HepG2 (cell line): ENCODE results near the gene ABHD4. TPM values are rescaled to one million over a fixed set of nuclear protein-coding genes. Genes with fewer than 3 reads are reported as not detected.
A peak's percentile ranks its signal among the peaks of the same experiment; 100 is the strongest.

Experiments
- AGO2 ChIP-seq: fragments of 200-400 bp; formaldehyde crosslinking; optimal IDR thresholded peaks from 2 replicates; pipeline ENCODE3; 2017; ENCODE audit warnings: mild to moderate bottlenecking, low read depth, low read length, moderate library complexity
- FOXP1 ChIP-seq, 2 experiments: fragments of 450-650 bp in 1 of 2; IDR thresholded peaks; 2 replicates each; pipeline ENCODE4 v1.6.1; 2017 to 2018; ENCODE audit warnings: antibody characterized with exemption in 1 of 2
- IKZF1 ChIP-seq: fragments of 450-650 bp; IDR thresholded peaks from 2 replicates; pipeline ENCODE4 v1.7.1; 2016
- MXD3 ChIP-seq: IDR thresholded peaks from 2 replicates; pipeline ENCODE4 v1.6.1; 2016; ENCODE audit warnings: mild to moderate bottlenecking, missing biosample characterization, missing genetic modification reagents
- NAIF1 ChIP-seq: sonication (generic); formaldehyde crosslinking; IDR thresholded peaks from 2 replicates; pipeline ENCODE4 v1.5.0; 2020; ENCODE audit warnings: mild to moderate bottlenecking, missing genetic modification reagents, borderline replicate concordance
- NCOR1 ChIP-seq: fragments of 200-600 bp; sonication (generic); IDR thresholded peaks from 2 replicates; pipeline ENCODE4 v1.7.0; 2017; ENCODE audit warnings: antibody characterized with exemption, low read length, borderline replicate concordance
- NRL ChIP-seq: sonication (generic); formaldehyde crosslinking; IDR thresholded peaks from 2 replicates; pipeline ENCODE4 v1.5.0; 2020; ENCODE audit warnings: missing genetic modification reagents, mild to moderate bottlenecking, moderate library complexity, borderline replicate concordance
- SALL1 ChIP-seq: sonication (generic); formaldehyde crosslinking; IDR thresholded peaks from 2 replicates; pipeline ENCODE4 v1.8.0; 2022; ENCODE audit warnings: mild to moderate bottlenecking, missing genetic modification reagents
- TSC22D2 ChIP-seq: sonication (generic); formaldehyde crosslinking; IDR thresholded peaks from 2 replicates; pipeline ENCODE4 v1.5.1; 2020; ENCODE audit warnings: missing genetic modification reagents, mild to moderate bottlenecking, borderline replicate concordance
- XRCC5 ChIP-seq: fragments of 200-400 bp; formaldehyde crosslinking; optimal IDR thresholded peaks from 2 replicates; pipeline ENCODE3; 2017; ENCODE audit warnings: mild to moderate bottlenecking, low read length
- ZBTB8A ChIP-seq: sonication (generic); formaldehyde crosslinking; IDR thresholded peaks from 2 replicates; pipeline ENCODE4 v1.4.0; 2020; ENCODE audit warnings: mild to moderate bottlenecking, low read depth, missing genetic modification reagents, borderline replicate concordance
- ZFP36 ChIP-seq: fragments of 150-350 bp; IDR thresholded peaks from 2 replicates; pipeline ENCODE4 v1.6.1; 2018; ENCODE audit warnings: borderline replicate concordance, low read length, low read depth; ENCODE audit not compliant: partially characterized antibody
- ZFP41 ChIP-seq: sonication (generic); formaldehyde crosslinking; IDR thresholded peaks from 2 replicates; pipeline ENCODE4 v1.4.0; 2020; ENCODE audit warnings: mild to moderate bottlenecking, missing genetic modification reagents, borderline replicate concordance
- ZNF138 ChIP-seq: sonication (generic); formaldehyde crosslinking; IDR thresholded peaks from 2 replicates; pipeline ENCODE4 v1.5.0; 2020; ENCODE audit warnings: mild to moderate bottlenecking, low read depth, missing genetic modification reagents
- ZNF230 ChIP-seq: sonication (generic); formaldehyde crosslinking; IDR thresholded peaks from 2 replicates; pipeline ENCODE4 v1.4.0; 2020; ENCODE audit warnings: mild to moderate bottlenecking, missing genetic modification reagents
- ZNF432 ChIP-seq: sonication (generic); formaldehyde crosslinking; IDR thresholded peaks from 2 replicates; pipeline ENCODE4 v1.5.0; 2020; ENCODE audit warnings: missing genetic modification reagents, mild to moderate bottlenecking, borderline replicate concordance
- ZNF629 ChIP-seq: sonication (generic); formaldehyde crosslinking; conservative IDR thresholded peaks from 2 replicates; pipeline ENCODE4 v1.5.0; 2020; ENCODE audit warnings: missing genetic modification reagents
- ZNF782 ChIP-seq: sonication (generic); formaldehyde crosslinking; IDR thresholded peaks from 2 replicates; pipeline ENCODE4 v1.4.0; 2020; ENCODE audit warnings: missing genetic modification reagents, mild to moderate bottlenecking, borderline replicate concordance
- ZNF83 ChIP-seq: sonication (generic); formaldehyde crosslinking; IDR thresholded peaks from 2 replicates; pipeline ENCODE4 v1.4.0; 2020; ENCODE audit warnings: missing genetic modification reagents, mild to moderate bottlenecking, borderline replicate concordance
- polyA plus RNA-seq, 8 experiments: library from polyadenylated mRNA; depleted of rRNA in 3 of 8; stranded (reverse) in 7 of 8; unstranded in 1 of 8; fragments of >200 nt; fragmentation: Illumina TruSeq in 4 of 8; extraction: Trizol in 4 of 8; gene quantifications; 2 replicates each; pipeline versions ENCODE4 v1.2.1 to v1.2.3, GENCODE V29; 2011 to 2016; ENCODE audit warnings: low read depth in 4 of 8, missing spikeins in 1 of 8, mixed read lengths in 1 of 8; ENCODE audit not compliant: insufficient read depth in 1 of 8
- total RNA-seq, 5 experiments: library from RNA; depleted of rRNA; stranded (reverse); fragments of >200 nt; fragmentation: Illumina TruSeq; extraction: Trizol; gene quantifications; 2 replicates each; pipeline ENCODE4 v1.2.3, GENCODE V29; 2016; ENCODE audit warnings: low read depth in 1 of 5
- TF ChIP-seq, protein P1 (sequence below), 2 experiments: sonication (generic) in 1 of 2; formaldehyde crosslinking in 1 of 2; IDR thresholded peaks; 2 replicates each; pipeline versions ENCODE4 v1.6.1 to v1.9.0; 2014 to 2022; ENCODE audit warnings: antibody characterized with exemption in 1 of 2, borderline replicate concordance in 1 of 2, inconsistent platforms in 1 of 2, low read depth in 1 of 2, missing genetic modification reagents in 1 of 2
- TF ChIP-seq, protein P2 (sequence below): sonication (generic); formaldehyde crosslinking; IDR thresholded peaks from 2 replicates; pipeline ENCODE4 v1.8.0; 2022; ENCODE audit warnings: mild to moderate bottlenecking, missing genetic modification reagents, borderline replicate concordance

The ABHD4 gene
- total and polyA plus RNA-seq, 2 of the 13 experiments (the other 11 are each of a cell fraction or from before 2014, with no cell fraction given), result 16.1 to 47.5 TPM

DNA sequence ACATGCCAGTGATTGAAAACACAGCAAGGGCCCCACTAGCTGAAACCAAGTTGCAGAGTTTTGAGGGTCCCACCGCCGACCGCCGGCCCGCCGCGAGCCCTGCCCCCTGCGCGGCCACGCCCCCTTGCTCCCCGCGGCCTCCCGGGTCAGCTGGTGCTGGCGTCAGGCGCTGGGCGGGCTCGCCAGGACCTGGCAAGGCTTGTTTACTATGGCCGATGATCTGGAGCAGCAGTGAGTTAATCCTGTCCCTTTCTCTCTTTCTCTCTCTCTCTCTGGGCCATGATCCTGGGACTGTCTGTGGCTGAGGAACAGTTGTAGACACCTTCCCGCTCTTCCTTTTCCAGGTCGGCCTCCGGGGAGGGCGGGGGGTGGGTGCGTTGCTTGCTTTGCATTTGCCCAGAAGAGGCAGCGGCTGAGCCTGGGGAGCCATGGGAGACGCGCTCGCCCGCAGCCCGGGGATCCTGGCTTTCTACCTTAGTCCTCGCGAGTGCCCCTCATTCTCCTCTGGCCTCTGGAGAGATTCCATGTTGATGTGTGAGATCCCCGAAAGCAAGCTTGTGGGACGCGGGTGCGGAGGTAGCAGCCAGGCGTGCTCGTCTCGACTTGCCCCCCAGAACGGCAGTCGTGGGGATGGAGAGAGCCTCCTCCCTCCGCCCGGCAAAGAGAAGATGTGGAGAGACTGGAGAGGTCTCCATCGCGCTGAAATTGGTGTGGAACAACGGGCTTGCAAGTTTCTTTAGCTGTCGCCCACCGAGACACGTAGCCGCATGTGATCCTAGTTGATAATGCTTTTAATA is at the start of gene ABHD4 (continued):
- TF ChIP-seq, protein P1, sequence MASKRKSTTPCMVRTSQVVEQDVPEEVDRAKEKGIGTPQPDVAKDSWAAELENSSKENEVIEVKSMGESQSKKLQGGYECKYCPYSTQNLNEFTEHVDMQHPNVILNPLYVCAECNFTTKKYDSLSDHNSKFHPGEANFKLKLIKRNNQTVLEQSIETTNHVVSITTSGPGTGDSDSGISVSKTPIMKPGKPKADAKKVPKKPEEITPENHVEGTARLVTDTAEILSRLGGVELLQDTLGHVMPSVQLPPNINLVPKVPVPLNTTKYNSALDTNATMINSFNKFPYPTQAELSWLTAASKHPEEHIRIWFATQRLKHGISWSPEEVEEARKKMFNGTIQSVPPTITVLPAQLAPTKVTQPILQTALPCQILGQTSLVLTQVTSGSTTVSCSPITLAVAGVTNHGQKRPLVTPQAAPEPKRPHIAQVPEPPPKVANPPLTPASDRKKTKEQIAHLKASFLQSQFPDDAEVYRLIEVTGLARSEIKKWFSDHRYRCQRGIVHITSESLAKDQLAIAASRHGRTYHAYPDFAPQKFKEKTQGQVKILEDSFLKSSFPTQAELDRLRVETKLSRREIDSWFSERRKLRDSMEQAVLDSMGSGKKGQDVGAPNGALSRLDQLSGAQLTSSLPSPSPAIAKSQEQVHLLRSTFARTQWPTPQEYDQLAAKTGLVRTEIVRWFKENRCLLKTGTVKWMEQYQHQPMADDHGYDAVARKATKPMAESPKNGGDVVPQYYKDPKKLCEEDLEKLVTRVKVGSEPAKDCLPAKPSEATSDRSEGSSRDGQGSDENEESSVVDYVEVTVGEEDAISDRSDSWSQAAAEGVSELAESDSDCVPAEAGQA (IDR thresholded peaks at IDR 0.05; ENCODE audit: low read depth), result 0 out of 2 replicates have a peak, but pooled peaks have one; percentile 30
- TF ChIP-seq, protein P1 (CRISPR knock-in tag; IDR thresholded peaks at IDR 0.05; ENCODE audit: borderline replicate concordance), result no peak; the same call in 1 of the 2 replicates
- TF ChIP-seq MXD3 (CRISPR knock-in tag), result peak; percentile 65
- peak; percentile 62 for TF ChIP-seq ZNF230 (CRISPR knock-in tag)
- peak; percentile 95 for TF ChIP-seq NRL (CRISPR knock-in tag)
- 0 out of 2 replicates have a peak, but pooled peaks have one; percentile 62 for TF ChIP-seq ZNF782
- 0 out of 2 replicates have a peak, but pooled peaks have one; percentile 6 for TF ChIP-seq ZNF629
- TF ChIP-seq AGO2, result peak; percentile 70
- peak; percentile 89 for TF ChIP-seq SALL1 (CRISPR knock-in tag)
- peak; percentile 91 for TF ChIP-seq XRCC5
- no peak for TF ChIP-seq ZNF432 (CRISPR knock-in tag)
- TF ChIP-seq TSC22D2, result peak; percentile 33; the same call in 1 of the 2 replicates
- TF ChIP-seq NCOR1, result no peak; the same call in 1 of the 2 replicates
- no peak for TF ChIP-seq ZFP36
- TF ChIP-seq IKZF1, result no peak
- TF ChIP-seq ZBTB8A (CRISPR knock-in tag), result no peak; the same call in 1 of the 2 replicates
- no peak for TF ChIP-seq FOXP1 (IDR thresholded peaks at IDR 0.05)
- TF ChIP-seq FOXP1 (CRISPR knock-in tag; IDR thresholded peaks at IDR 0.05), result peak; percentile 63
- TF ChIP-seq, protein P2, sequence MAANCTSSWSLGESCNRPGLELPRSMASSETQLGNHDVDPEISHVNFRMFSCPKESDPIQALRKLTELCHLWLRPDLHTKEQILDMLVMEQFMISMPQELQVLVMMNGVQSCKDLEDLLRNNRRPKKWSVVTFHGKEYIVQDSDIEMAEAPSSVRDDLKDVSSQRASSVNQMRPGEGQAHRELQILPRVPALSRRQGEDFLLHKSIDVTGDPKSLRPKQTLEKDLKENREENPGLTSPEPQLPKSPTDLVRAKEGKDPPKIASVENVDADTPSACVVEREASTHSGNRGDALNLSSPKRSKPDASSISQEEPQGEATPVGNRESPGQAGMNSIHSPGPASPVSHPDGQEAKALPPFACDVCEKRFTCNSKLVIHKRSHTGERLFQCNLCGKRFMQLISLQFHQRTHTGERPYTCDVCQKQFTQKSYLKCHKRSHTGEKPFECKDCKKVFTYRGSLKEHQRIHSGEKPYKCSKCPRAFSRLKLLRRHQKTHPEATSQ (CRISPR knock-in tag), result no peak
- peak; percentile 29; the same call in 1 of the 2 replicates for TF ChIP-seq ZNF138
- TF ChIP-seq ZNF83 (CRISPR knock-in tag), result 0 out of 2 replicates have a peak, but pooled peaks have one; percentile 42
- TF ChIP-seq ZFP41, result no peak
- no peak for TF ChIP-seq NAIF1 (CRISPR knock-in tag)
